ACC112 (cell line): Measurements from ENCODE around the gene CFAP45.

ENCODE experiments used
- H2AFZ ChIP-seq: fragments of 200-600 bp; sonication (generic); one replicate; pipeline ENCODE4 v1.6.0; 2017; ENCODE audit warnings: antibody characterized with exemption, low read length; ENCODE audit not compliant: unreplicated experiment
- H3K27ac ChIP-seq: fragments of 200-600 bp; sonication (generic); 2 replicates; pipeline ENCODE4 v1.5.1; 2014; ENCODE audit warnings: low read depth, mild to moderate bottlenecking, antibody characterized with exemption, low read length, moderate library complexity
- H3K27me3 ChIP-seq: fragments of 200-600 bp; sonication (generic); 2 replicates; pipeline ENCODE4 v1.6.1; 2014; ENCODE audit warnings: mild to moderate bottlenecking, antibody characterized with exemption, low read length, moderate library complexity, mixed read lengths; ENCODE audit not compliant: insufficient read depth
- H3K36me3 ChIP-seq: fragments of 200-600 bp; sonication (generic); 2 replicates; pipeline ENCODE4 v1.6.1; 2016; ENCODE audit warnings: mild to moderate bottlenecking, antibody characterized with exemption, low read length, moderate library complexity, mixed read lengths; ENCODE audit not compliant: insufficient read depth
- H3K4me1 ChIP-seq: fragments of 200-600 bp; sonication (generic); one replicate; pipeline ENCODE4 v1.6.1; 2016; ENCODE audit warnings: low read length, mixed read lengths; ENCODE audit not compliant: insufficient read depth, unreplicated experiment, control insufficient read depth
- H3K4me3 ChIP-seq: fragments of 200-600 bp; sonication (generic); 2 replicates; pipeline ENCODE4 v1.5.1; 2014; ENCODE audit warnings: mild to moderate bottlenecking, low read depth, low read length
- H3K79me2 ChIP-seq: fragments of 200-600 bp; sonication (generic); one replicate; pipeline ENCODE4 v1.6.0; 2016; ENCODE audit warnings: low read length; ENCODE audit not compliant: control insufficient read depth, unreplicated experiment, insufficient read depth

CFAP45 gene

GRCh38 chr1:159883134-159883533, 16.8 kb downstream of the CFAP45 start:
- H3K27me3 ChIP-seq = no peaks in the 10 kb centered on the region

DNA sequence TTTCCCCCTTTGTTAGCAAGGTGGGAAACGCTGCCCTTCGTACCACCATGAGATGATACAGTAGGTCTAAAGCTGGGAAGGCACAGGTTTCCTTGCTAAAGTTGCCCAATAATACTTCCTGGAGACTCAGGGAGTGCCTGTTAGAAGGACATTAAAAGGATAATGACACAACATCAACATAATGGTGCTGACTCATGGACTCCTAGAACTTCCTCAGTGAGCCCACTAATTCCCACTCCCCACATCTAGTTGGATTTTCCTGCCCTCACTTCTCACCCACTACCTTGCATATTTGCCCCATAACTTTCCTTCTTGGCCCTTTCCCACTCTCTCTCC, 17.5 kb downstream of the CFAP45 start:
- H3K27ac ChIP-seq = peak overlapping the region; percentile 94
- no peaks in the 10 kb centered on the region for H3K79me2 ChIP-seq
- no peak overlapping the region for H3K4me3 ChIP-seq
- peaks cover 43% of the 10 kb centered on the region for H3K4me1 ChIP-seq
- H2AFZ ChIP-seq = no peak overlapping the region
- H3K36me3 ChIP-seq = no peaks in the 10 kb centered on the region
- H3K27me3 ChIP-seq = no peaks in the 10 kb centered on the region

More at GRCh38 chr1:159883134-159883533, 16.8 kb downstream of the CFAP45 start:
- peaks cover 43% of the 10 kb centered on the region for H3K4me1 ChIP-seq
- peak overlapping the region; percentile 94 for H3K27ac ChIP-seq
- no peaks in the 10 kb centered on the region for H3K36me3 ChIP-seq
- H3K79me2 ChIP-seq = no peaks in the 10 kb centered on the region
- H2AFZ ChIP-seq = no peak overlapping the region
- H3K4me3 ChIP-seq = no peak overlapping the region

- H2AFZ ChIP-seq = no peak overlapping the region
- H3K4me1 ChIP-seq = peaks cover 43% of the 10 kb centered on the region
- no peaks in the 10 kb centered on the region for H3K79me2 ChIP-seq
- H3K36me3 ChIP-seq = no peaks in the 10 kb centered on the region
- peak overlapping the region; percentile 19; the same call in 1 of the 2 replicates for H3K4me3 ChIP-seq
- H3K27me3 ChIP-seq = no peaks in the 10 kb centered on the region
- H3K27ac ChIP-seq = peak overlapping the region; percentile 94
Observed at GRCh38 chr1:159881622-159882526, 18.1 kb downstream of the CFAP45 start.

DNA sequence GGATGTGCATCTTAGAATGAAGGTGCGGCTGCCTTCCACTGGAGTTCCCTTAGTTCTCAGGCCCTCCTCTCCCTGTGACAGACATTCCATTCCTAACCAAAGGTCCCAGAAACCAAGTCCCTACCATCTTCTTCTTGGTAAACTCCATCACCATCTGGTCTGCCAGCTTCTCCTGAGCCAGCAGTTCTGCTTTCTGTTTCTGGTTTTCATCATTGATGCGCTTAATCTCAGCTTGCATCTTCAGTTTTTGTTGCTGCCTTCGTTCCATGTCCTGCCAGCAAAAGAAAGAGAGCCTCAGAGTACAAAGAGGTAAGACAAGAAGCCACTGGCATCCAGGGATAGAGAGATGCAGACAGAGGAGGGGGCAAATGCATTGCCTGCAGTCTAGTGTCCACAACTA, 19.5 kb downstream of the CFAP45 start:
- Histone ChIP-seq H3K4me1 (peaks cover 43% of the 10 kb centered on the region), H3K36me3 (no peaks in the 10 kb centered on the region), H3K27me3 (no peaks in the 10 kb centered on the region), H3K27ac (peak overlapping the region; percentile 94), H2AFZ (peak overlapping the region; percentile 49), H3K79me2 (no peaks in the 10 kb centered on the region), H3K4me3 (peak overlapping the region; percentile 4; the same call in 1 of the 2 replicates)

- peak overlapping the region; percentile 94 for H3K27ac ChIP-seq
- no peaks in the 10 kb centered on the region for H3K79me2 ChIP-seq
- H2AFZ ChIP-seq = peak overlapping the region; percentile 49
- peak overlapping the region; percentile 14; the same call in 1 of the 2 replicates for H3K4me3 ChIP-seq
- H3K27me3 ChIP-seq = no peaks in the 10 kb centered on the region
- peaks cover 43% of the 10 kb centered on the region for H3K4me1 ChIP-seq
- no peaks in the 10 kb centered on the region for H3K36me3 ChIP-seq
Observed at GRCh38 chr1:159879977-159880376, 20.0 kb downstream of the CFAP45 start.

- Histone ChIP-seq H3K27me3 (no peaks in the 10 kb centered on the region), H2AFZ (no peak overlapping the region), H3K79me2 (no peaks in the 10 kb centered on the region), H3K27ac (peak overlapping the region; percentile 94), H3K36me3 (no peaks in the 10 kb centered on the region), H3K4me1 (peaks cover 43% of the 10 kb centered on the region), H3K4me3 (no peak overlapping the region)
Observed at GRCh38 chr1:159879136-159879535, 20.8 kb downstream of the CFAP45 start.

DNA sequence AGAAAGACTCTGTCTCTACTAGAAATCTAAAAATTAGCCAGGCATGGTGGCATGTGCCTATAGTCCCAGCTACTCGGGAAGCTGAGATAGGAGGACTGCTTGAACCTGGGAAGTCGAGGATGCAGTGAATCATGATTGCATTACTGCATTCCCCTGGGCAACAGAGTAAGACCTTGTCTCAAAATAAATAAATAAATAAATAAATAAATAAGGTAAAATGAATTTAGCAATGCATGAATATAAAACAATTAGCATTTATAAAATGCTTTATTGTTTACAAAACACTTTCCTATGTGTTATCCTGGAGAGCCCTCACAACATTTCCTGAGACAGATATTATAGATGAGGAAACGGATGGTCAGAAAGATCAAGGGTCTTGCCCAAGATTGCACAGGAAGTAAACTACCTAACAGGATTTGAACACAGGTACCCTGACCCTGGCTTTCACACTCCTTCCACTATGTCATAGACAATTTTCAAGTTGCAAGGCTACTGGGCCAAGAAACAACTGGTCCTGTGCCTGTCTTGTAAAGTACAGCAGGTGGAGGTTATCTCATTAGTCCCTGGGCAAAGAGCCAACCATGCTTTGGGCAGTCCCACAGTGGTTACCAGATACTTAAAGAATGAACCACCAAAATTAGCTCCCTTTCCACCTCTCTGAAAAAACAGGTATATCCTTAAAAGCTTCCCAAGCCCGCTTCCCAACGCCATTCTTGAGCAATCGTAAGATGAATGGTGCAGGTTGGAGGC, 22.1 kb downstream of the CFAP45 start:
- Histone ChIP-seq H3K27ac (no peak overlapping the region), H3K4me3 (no peak overlapping the region), H3K4me1 (peaks cover 40% of the 10 kb centered on the region), H3K36me3 (no peaks in the 10 kb centered on the region), H2AFZ (no peak overlapping the region), H3K27me3 (no peaks in the 10 kb centered on the region), H3K79me2 (no peaks in the 10 kb centered on the region)

- Histone ChIP-seq H3K79me2 (no peaks in the 10 kb centered on the region), H2AFZ (no peak overlapping the region), H3K4me1 (peaks cover 14% of the 10 kb centered on the region), H3K27ac (no peak overlapping the region), H3K27me3 (no peaks in the 10 kb centered on the region), H3K36me3 (no peaks in the 10 kb centered on the region), H3K4me3 (no peak overlapping the region)
Observed at GRCh38 chr1:159873530-159874143, 26.3 kb downstream of the CFAP45 start.

- H3K4me1 ChIP-seq = peaks cover 16% of the 10 kb centered on the region
- no peaks in the 10 kb centered on the region for H3K36me3 ChIP-seq
- no peak overlapping the region for H3K27ac ChIP-seq
- H3K4me3 ChIP-seq = no peak overlapping the region
- no peaks in the 10 kb centered on the region for H3K79me2 ChIP-seq
- H2AFZ ChIP-seq = no peak overlapping the region
- H3K27me3 ChIP-seq = no peaks in the 10 kb centered on the region
Observed at GRCh38 chr1:159872891-159873290, 27.1 kb downstream of the CFAP45 start.

- Histone ChIP-seq H3K27ac (no peak overlapping the region), H2AFZ (no peak overlapping the region), H3K79me2 (no peaks in the 10 kb centered on the region), H3K36me3 (no peaks in the 10 kb centered on the region), H3K4me3 (no peak overlapping the region), H3K27me3 (no peaks in the 10 kb centered on the region), H3K4me1 (peaks cover 20% of the 10 kb centered on the region)
Observed at GRCh38 chr1:159870704-159871103, 29.3 kb downstream of the CFAP45 start.
